Right lobe of liver (tissue), 6 donors: ENCODE results near the gene IQGAP3. TPM values are rescaled to one million over a fixed set of nuclear protein-coding genes. Genes with fewer than 3 reads are reported as not detected.
A peak's percentile ranks its signal among the peaks of the same experiment; 100 is the strongest.

Source experiments
- ATAC-seq, 4 donors: fragments of 200-7000 bp; cut with Tn5 transposase; one replicate each; pipeline ENCODE4 v1.9.1; 2020; ENCODE audit warnings: mild to moderate bottlenecking in 4 of 4, moderate library complexity in 4 of 4
- DNase-seq, 3 donors: peaks; one replicate each; pipeline ENCODE4 v3.0.0-alpha.2; 2020
- H3K27ac ChIP-seq, 3 donors: fragments of 200-600 bp; one replicate each; pipeline ENCODE4 v1.8.0; 2022
- H3K27me3 ChIP-seq, 2 donors: fragments of 200-600 bp; one replicate each; pipeline ENCODE4 v1.8.0; 2022
- H3K36me3 ChIP-seq, 4 donors: fragments of 200-600 bp; sonication (generic) in 1 of 4; one replicate each; pipeline versions ENCODE4 v1.5.1 to v1.8.0; 2017 to 2022; ENCODE audit warnings: control low read depth in 1 of 4
- H3K4me1 ChIP-seq, 4 donors: fragments of 200-600 bp; sonication (generic) in 1 of 4; one replicate each; pipeline versions ENCODE4 v1.5.1 to v1.8.0; 2017 to 2022; ENCODE audit warnings: control low read depth in 1 of 4
- H3K4me3 ChIP-seq, 3 donors: fragments of 200-600 bp; one replicate each; pipeline ENCODE4 v1.8.0; 2022
- H3K9me3 ChIP-seq, 4 donors: fragments of 200-600 bp; sonication (generic) in 1 of 4; one replicate each; pipeline versions ENCODE4 v1.5.1 to v1.8.0; 2017 to 2022; ENCODE audit warnings: control low read depth in 1 of 4
- CTCF ChIP-seq, 4 donors: fragments of 200-600 bp in 3 of 4; fragments of 450-650 bp in 1 of 4; IDR thresholded peaks; one replicate each; pipeline versions ENCODE4 v1.5.1 to v1.8.0; 2016 to 2022; ENCODE audit warnings: antibody characterized with exemption in 4 of 4, mild to moderate bottlenecking in 2 of 4
- POLR2A ChIP-seq: fragments of 450-650 bp; IDR thresholded peaks from one replicate; pipeline ENCODE4 v1.6.1; 2017; ENCODE audit warnings: antibody characterized with exemption, mild to moderate bottlenecking
- WGBS: methylation state at CpG from one replicate; pipeline ENCODE4 v1.1.6; 2018; ENCODE audit warnings: low coverage, low lambda C conversion rate; ENCODE audit not compliant: insufficient coverage; ENCODE audit errors: missing lambda C conversion rate; 5-methylcytosine and 5-hydroxymethylcytosine counted together
- intact Hi-C, 2 donors: fragments of 100-400 bp; cut with DNase I; formaldehyde crosslinking; loops; one replicate each; pipeline versions ENCODE4 v1.11.2 to v1.14.1; 2022
- small RNA-seq, 2 experiments: library from RNA; depleted of rRNA; stranded (forward); fragments of <200 nt; gene quantifications; one replicate each; pipeline ENCODE3, GENCODE V24; 2016
- total RNA-seq, 6 experiments: library from RNA; depleted of rRNA in 2 of 6; stranded (reverse); fragments of >200 nt in 2 of 6; fragmentation: NEBNext Ultra II Directional in 3 of 6; extraction: Animal tissue kit (Norgen Biotek cat#: 25700) in 3 of 6; gene quantifications; one replicate each; pipeline versions ENCODE4 v1.1.0 to v1.2.4, GENCODE V29; 2016 to 2023
- donor health status: DM: no; HTN: yes; CAD: no.
- donor health status: DM: no; HTN: no; CAD: no.
- donor health status: DM: no; HTN: no; CAD: no.
- donor health status: DM: no; HTN: yes; CAD: no.
- donor health status: DM: no; HTN: yes; CAD: no.

The IQGAP3 gene
- total RNA-seq, 6 experiments from 2014 or later: 0.07 to 2.6 (median 0.95) TPM

- Histone ChIP-seq H3K4me3 (no peak overlapping the region), H3K9me3 (no peaks in the 10 kb centered on the region), H3K4me1 (peaks cover 0 to 45% (median 15%) of the 10 kb centered on the region in 4 donors), H3K27ac (no peak overlapping the region), H3K27me3 (no peaks in the 10 kb centered on the region), H3K36me3 (peaks cover 10 to 91% (median 45%) of the 10 kb centered on the region in 4 donors)
- intact Hi-C loops: no loop called here
- WGBS: no CpG with 5 or more reads among the region's 3 CpGs
- ATAC-seq (peak in 2 of 4 donors; percentile 8 to 45), DNase-seq (no peak)
- TF ChIP-seq CTCF (IDR thresholded peaks at IDR 0.05): no peak
- no peak for TF ChIP-seq POLR2A
Measured at GRCh38 chr1:156477526-156478249, 94.7 kb downstream of the IQGAP3 start.

- Histone ChIP-seq H3K27ac (peak overlapping the region in 1 of 3 donors; percentile 51), H3K36me3 (peaks cover 3 to 81% (median 39%) of the 10 kb centered on the region in 4 donors)
Measured at GRCh38 chr1:156476501-156477298, 95.7 kb downstream of the IQGAP3 start.

GRCh38 chr1:156475568-156476500 lies 96.5 kb downstream of the IQGAP3 start:
- WGBS: 49% methylated on average over 6 of the region's 25 CpGs
- Histone ChIP-seq H3K4me1 (peaks cover 0 to 61% (median 24%) of the 10 kb centered on the region in 4 donors), H3K4me3 (no peak overlapping the region), H3K36me3 (peaks cover 0 to 72% (median 32%) of the 10 kb centered on the region in 4 donors), H3K27ac (peak overlapping the region; percentile 13 to 51 (median 37)), H3K27me3 (no peaks in the 10 kb centered on the region), H3K9me3 (no peaks in the 10 kb centered on the region)
- intact Hi-C loops: no loop called here
- TF ChIP-seq CTCF (IDR thresholded peaks at IDR 0.05) (no peak), POLR2A (no peak)
- ATAC-seq: peak in 3 of 4 donors; percentile 14 to 35 (median 25)
- DNase-seq: peak in 1 of 3 donors; percentile 68

More at GRCh38 chr1:156476501-156477298, 95.7 kb downstream of the IQGAP3 start:
- Histone ChIP-seq H3K27me3 (no peaks in the 10 kb centered on the region), H3K4me1 (peaks cover 0 to 55% (median 20%) of the 10 kb centered on the region in 4 donors), H3K9me3 (no peaks in the 10 kb centered on the region), H3K4me3 (no peak overlapping the region)
- TF ChIP-seq CTCF (IDR thresholded peaks at IDR 0.05) (no peak), POLR2A (no peak)
- 62% methylated on average over 6 of the region's 8 CpGs for WGBS
- ATAC-seq (no peak), DNase-seq (no peak)
- intact Hi-C loops: no loop called here

Small RNAs within 50 kb of the gene (small RNA-seq; reads per million reads assigned to genes)
- 0 reads per million in 2 experiments for gene RF00019

Other genes starting within 250 kb of the IQGAP3 start
- 100 to 1,000 TPM in 3 of 6 experiments, 10 to 100 TPM in 3; 79.3 to 179 (median 115) TPM for gene CCT3, start 234.3 kb downstream of the IQGAP3 start, total RNA-seq
- 1 to 10 TPM in 2 of 6 experiments, under 1 TPM in 2, not detected in 2; 0.37 to 1.1 (median 0.99) TPM for gene TSACC, start 234.0 kb downstream of the IQGAP3 start, total RNA-seq
- gene RHBG, start 203.4 kb downstream of the IQGAP3 start, total RNA-seq: 1 to 10 TPM in 2 of 6 experiments, under 1 TPM in 2, not detected in 2; 0.42 to 1.6 (median 1.1) TPM
- gene MEF2D, start 71.8 kb downstream of the IQGAP3 start, total RNA-seq: 10 to 100 TPM; 13.3 to 17.1 (median 15.0) TPM
- under 1 TPM in 1 of 6 experiments, not detected in 5; 0.31 TPM for gene TTC24, start 7.2 kb upstream of the IQGAP3 start, total RNA-seq
- gene NAXE, start 19.2 kb upstream of the IQGAP3 start, total RNA-seq: 10 to 100 TPM; 37.7 to 72.3 (median 49.4) TPM
- 10 to 100 TPM in 4 of 6 experiments, 1 to 10 TPM in 2; 7.0 to 25.3 (median 12.4) TPM for gene GPATCH4, start 28.9 kb upstream of the IQGAP3 start, total RNA-seq
- not detected for gene HAPLN2, start 46.9 kb upstream of the IQGAP3 start, total RNA-seq
- not detected for gene BCAN, start 69.6 kb upstream of the IQGAP3 start, total RNA-seq
- 1 to 10 TPM; 1.1 to 7.5 (median 2.6) TPM for gene NES, start 104.8 kb upstream of the IQGAP3 start, total RNA-seq
- gene CRABP2, start 133.0 kb upstream of the IQGAP3 start, total RNA-seq: under 1 TPM in 1 of 6 experiments, not detected in 5; 0.24 TPM
- gene METTL25B, start 155.9 kb upstream of the IQGAP3 start, total RNA-seq: 10 to 100 TPM; 11.6 to 25.7 (median 20.6) TPM
- gene ISG20L2, start 156.2 kb upstream of the IQGAP3 start, total RNA-seq: 10 to 100 TPM; 10.3 to 14.1 (median 12.2) TPM
- gene MRPL24, start 168.5 kb upstream of the IQGAP3 start, total RNA-seq: 10 to 100 TPM; 47.2 to 83.2 (median 61.4) TPM
- 100 to 1,000 TPM; 131 to 192 (median 157) TPM for gene HDGF, start 179.1 kb upstream of the IQGAP3 start, total RNA-seq
- 10 to 100 TPM; 17.4 to 23.4 (median 19.7) TPM for gene PRCC, start 195.0 kb upstream of the IQGAP3 start, total RNA-seq
- gene SH2D2A, start 244.3 kb upstream of the IQGAP3 start, total RNA-seq: 1 to 10 TPM in 1 of 6 experiments, under 1 TPM in 5; 0.32 to 1.3 (median 0.67) TPM